VCaP (cell line): ENCODE measurements around the gene IGF1R.
"Not testable (repeated sequence)": the region's sequence is repeated elsewhere in the genome, so short reads cannot be mapped to it uniquely, and the experiment has no call there.

ENCODE experiments used
- H3K27ac ChIP-seq: fragments of 450-650 bp; 2 replicates; pipeline ENCODE4 v1.5.1; 2017
- CTCF ChIP-seq: fragments of 450-650 bp; conservative IDR thresholded peaks from 2 replicates; pipeline ENCODE4 v1.5.1; 2017; ENCODE audit warnings: mild to moderate bottlenecking, moderate library complexity

IGF1R gene

GRCh38 chr15:98997312-98997711, 349.0 kb downstream of the IGF1R start:
- H3K27ac ChIP-seq, result no peak overlapping the region
- TF ChIP-seq CTCF, result no peak

- H3K27ac ChIP-seq, result no peak overlapping the region
- TF ChIP-seq CTCF, result no peak
Observed at GRCh38 chr15:98997755-98998154, 349.4 kb downstream of the IGF1R start.

- H3K27ac ChIP-seq, result no peak overlapping the region
- TF ChIP-seq CTCF, result no peak
Observed at GRCh38 chr15:98998279-98998678, 349.9 kb downstream of the IGF1R start.

GRCh38 chr15:98999233-98999632, 350.9 kb downstream of the IGF1R start:
- no peak for TF ChIP-seq CTCF

GRCh38 chr15:99002226-99002625, 353.9 kb downstream of the IGF1R start:
- no peak overlapping the region for H3K27ac ChIP-seq
- TF ChIP-seq CTCF, result no peak

More at GRCh38 chr15:98999233-98999632, 350.9 kb downstream of the IGF1R start:
- H3K27ac ChIP-seq, result no peak overlapping the region

- not testable (repeated sequence) for H3K27ac ChIP-seq
Observed at GRCh38 chr15:99003317-99003716, 355.0 kb downstream of the IGF1R start.

GRCh38 chr15:99004998-99005974, 356.9 kb downstream of the IGF1R start:
- H3K27ac ChIP-seq, result not testable (repeated sequence)

GRCh38 chr15:99006146-99006545, 357.8 kb downstream of the IGF1R start:
- TF ChIP-seq CTCF, result no peak
- H3K27ac ChIP-seq, result no peak overlapping the region
